ENCODE data around the gene PRR5. TPM values are rescaled to one million over a fixed set of nuclear protein-coding genes. Genes with fewer than 3 reads are reported as not detected.

Gene PRR5
- total RNA-seq, 2 experiments from 2014 or later: 29.0 to 31.6 TPM

- Histone ChIP-seq H3K36me3 (ENCODE audit: insufficient read depth, low read length) (peaks cover 16% of the 10 kb centered on the region), H3K27ac (ENCODE audit: low read depth in 1 of 2, low read length in 2 of 2) (no peak overlapping the region), H3K4me1 (ENCODE audit: insufficient read depth, low read length) (peaks cover 50% of the 10 kb centered on the region), H3K9me3 (ENCODE audit: control insufficient read depth in 1 of 2, insufficient read depth in 1 of 2, low read length in 2 of 2) (no peaks in the 10 kb centered on the region), H3K27me3 (ENCODE audit: control insufficient read depth in 1 of 2, insufficient read depth in 2 of 2, low read length in 2 of 2) (no peaks in the 10 kb centered on the region), H3K4me3 (ENCODE audit: low read length) (no peak overlapping the region)
- Mint-ChIP-seq H3K36me3 (ENCODE audit: low read depth) (peaks cover 5% of the 10 kb centered on the region), H3K9me3 (no peaks in the 10 kb centered on the region), H3K27me3 (no peaks in the 10 kb centered on the region), H3K4me3 (no peak overlapping the region), H3K4me1 (ENCODE audit: low read depth) (peaks cover 13% of the 10 kb centered on the region), H3K27ac (no peak overlapping the region)
- CTCF ChIA-PET: no interaction called here
- DNase-seq: no peak
- intact Hi-C loops (cut with DNase I, micrococcal nuclease): no loop called here
- no peak for ATAC-seq (ENCODE audit: poor library complexity)
- TF ChIP-seq CTCF (IDR thresholded peaks at IDR 0.05): no peak
- POLR2A ChIA-PET: no interaction called here
Measured at GRCh38 chr22:44711690-44712555, 9.9 kb downstream of the PRR5 start.

GRCh38 chr22:44712962-44713361 is 11.0 kb downstream of the PRR5 start:
- no peak for TF ChIP-seq CTCF (IDR thresholded peaks at IDR 0.05)
- H3K4me1 Mint-ChIP-seq (ENCODE audit: low read depth): peaks cover 13% of the 10 kb centered on the region
- Histone ChIP-seq H3K4me1 (ENCODE audit: insufficient read depth, low read length) (peaks cover 47% of the 10 kb centered on the region), H3K27me3 (ENCODE audit: control insufficient read depth in 1 of 2, insufficient read depth in 2 of 2, low read length in 2 of 2) (no peaks in the 10 kb centered on the region), H3K4me3 (ENCODE audit: low read length) (no peak overlapping the region), H3K27ac (ENCODE audit: low read depth in 1 of 2, low read length in 2 of 2) (no peak overlapping the region), H3K36me3 (ENCODE audit: insufficient read depth, low read length) (peaks cover 15% of the 10 kb centered on the region), H3K9me3 (ENCODE audit: control insufficient read depth in 1 of 2, insufficient read depth in 1 of 2, low read length in 2 of 2) (no peaks in the 10 kb centered on the region)
- no peak overlapping the region for H3K27ac Mint-ChIP-seq
- ATAC-seq (ENCODE audit: poor library complexity) (no peak), DNase-seq (no peak)
- H3K27me3 Mint-ChIP-seq: no peaks in the 10 kb centered on the region
- no peaks in the 10 kb centered on the region for H3K9me3 Mint-ChIP-seq
- intact Hi-C loops (cut with DNase I, micrococcal nuclease): no loop called here
- H3K4me3 Mint-ChIP-seq: no peak overlapping the region
- ChIA-PET POLR2A (no interaction called here), CTCF (no interaction called here)
- peaks cover 5% of the 10 kb centered on the region for H3K36me3 Mint-ChIP-seq (ENCODE audit: low read depth)

- no peak overlapping the region for H3K27ac Mint-ChIP-seq
- Histone ChIP-seq H3K9me3 (ENCODE audit: control insufficient read depth in 1 of 2, insufficient read depth in 1 of 2, low read length in 2 of 2) (no peaks in the 10 kb centered on the region), H3K27ac (ENCODE audit: low read depth in 1 of 2, low read length in 2 of 2) (no peak overlapping the region), H3K36me3 (ENCODE audit: insufficient read depth, low read length) (peaks cover 18% of the 10 kb centered on the region), H3K4me3 (ENCODE audit: low read length) (no peak overlapping the region), H3K4me1 (ENCODE audit: insufficient read depth, low read length) (peaks cover 43% of the 10 kb centered on the region), H3K27me3 (ENCODE audit: control insufficient read depth in 1 of 2, insufficient read depth in 2 of 2, low read length in 2 of 2) (no peaks in the 10 kb centered on the region)
- H3K27me3 Mint-ChIP-seq: no peaks in the 10 kb centered on the region
- ChIA-PET POLR2A (no interaction called here), CTCF (no interaction called here)
- no peaks in the 10 kb centered on the region for H3K9me3 Mint-ChIP-seq
- peaks cover 12% of the 10 kb centered on the region for H3K4me1 Mint-ChIP-seq (ENCODE audit: low read depth)
- peaks cover 12% of the 10 kb centered on the region for H3K36me3 Mint-ChIP-seq (ENCODE audit: low read depth)
- no peak overlapping the region for H3K4me3 Mint-ChIP-seq
- intact Hi-C loops (cut with DNase I, micrococcal nuclease): no loop called here
- DNase-seq (no peak), ATAC-seq (ENCODE audit: poor library complexity) (no peak)
- no peak for TF ChIP-seq CTCF (IDR thresholded peaks at IDR 0.05)
Measured at GRCh38 chr22:44714703-44715350, 12.8 kb downstream of the PRR5 start.

Measured in CD4-positive, alpha-beta T cell (primary cell).